GM15510 (cell line): ENCODE results near the gene LMF1.

ENCODE experiments used
- POLR2A ChIP-seq: IDR thresholded peaks from 3 replicates; pipeline ENCODE4 v1.6.1; 2011; ENCODE audit warnings: borderline replicate concordance; ENCODE audit not compliant: insufficient read length; ENCODE audit errors: extremely low read depth

Gene LMF1

GRCh38 chr16:912684-913613 lies 57.8 kb downstream of the LMF1 start:
- no peak for TF ChIP-seq POLR2A

GRCh38 chr16:912322-912683 lies 58.5 kb downstream of the LMF1 start:
- TF ChIP-seq POLR2A: no peak

- no peak for TF ChIP-seq POLR2A
These were observed 59.0 kb downstream of the LMF1 start for GRCh38 chr16:911604-912321.

GRCh38 chr16:911101-911500 lies 59.7 kb downstream of the LMF1 start:
- TF ChIP-seq POLR2A: no peak

GRCh38 chr16:910181-910580 lies 60.6 kb downstream of the LMF1 start:
- TF ChIP-seq POLR2A: no peak

- no peak for TF ChIP-seq POLR2A
These were observed 61.3 kb downstream of the LMF1 start for GRCh38 chr16:909281-910000.

GRCh38 chr16:908526-909155 lies 62.1 kb downstream of the LMF1 start:
- no peak for TF ChIP-seq POLR2A

- no peak for TF ChIP-seq POLR2A
These were observed 62.9 kb downstream of the LMF1 start for GRCh38 chr16:907842-908241.

GRCh38 chr16:907361-907760 lies 63.4 kb downstream of the LMF1 start:
- no peak for TF ChIP-seq POLR2A

- no peak for TF ChIP-seq POLR2A
These were observed 64.5 kb downstream of the LMF1 start for GRCh38 chr16:906296-906695.

- no peak for TF ChIP-seq POLR2A
These were observed 68.8 kb downstream of the LMF1 start for GRCh38 chr16:901715-902601.

- no peak for TF ChIP-seq POLR2A
These were observed 69.6 kb downstream of the LMF1 start for GRCh38 chr16:901149-901548.

- no peak for TF ChIP-seq POLR2A
These were observed 70.6 kb downstream of the LMF1 start for GRCh38 chr16:900211-900610.

GRCh38 chr16:899683-900060 lies 71.1 kb downstream of the LMF1 start:
- no peak for TF ChIP-seq POLR2A
